ENCODE measurements around the gene SYNC. TPM values are rescaled to one million over a fixed set of nuclear protein-coding genes. Genes with fewer than 3 reads are reported as not detected.
A peak's percentile ranks its signal among the peaks of the same experiment; 100 is the strongest.

SYNC gene
- total and polyA plus RNA-seq, 10 of the 15 experiments (the other 5 are each of a cell fraction or from before 2014, with no cell fraction given): 0.04 to 0.12 (median 0.05) TPM; not detected in 7

- H3K27ac ChIP-seq (ENCODE audit: control insufficient read depth, insufficient read depth): no peak overlapping the region
- POLR2A ChIA-PET: no interaction called here
- DNase-seq (ENCODE audit: low read depth, low spot score) (no peak), FAIRE-seq (no peak), ATAC-seq (no peak)
- no peak overlapping the region for H3K4me2 ChIP-seq (ENCODE audit: control insufficient read depth, insufficient read depth)
- no peaks in the 10 kb centered on the region for H3K9me3 ChIP-seq (replicated peaks; ENCODE audit: control insufficient read depth, insufficient read depth, low read length)
- H3K79me2 ChIP-seq (ENCODE audit: control insufficient read depth, insufficient read depth, low read length): no peaks in the 10 kb centered on the region; the same call in none of the 2 replicates
- no peak overlapping the region for H2AFZ ChIP-seq (ENCODE audit: control insufficient read depth, low read depth, low read length)
- no peak for TF ChIP-seq CHD1 (IDR thresholded peaks at IDR 0.05; ENCODE audit: low read depth, low read length)
- no peak for TF ChIP-seq KAT2A (conservative IDR thresholded peaks at IDR 0.05; ENCODE audit: control insufficient read depth, low read depth, low read length)
- no peak for TF ChIP-seq ZNF687 (IDR thresholded peaks at IDR 0.05)
- no peak for TF ChIP-seq NFYB (IDR thresholded peaks at IDR 0.05; ENCODE audit: insufficient read depth, low read depth, low read length)
- no peak for TF ChIP-seq NBN (IDR thresholded peaks at IDR 0.05)
- TF ChIP-seq GATAD2B (conservative IDR thresholded peaks at IDR 0.05; ENCODE audit: low read depth): no peak
- TF ChIP-seq ESRRA (IDR thresholded peaks at IDR 0.05; ENCODE audit: low read length): no peak
- no peak for TF ChIP-seq POU2F2 (IDR thresholded peaks at IDR 0.05; ENCODE audit: borderline replicate concordance, low read depth, low read length)
- no peak for TF ChIP-seq ASH2L (IDR thresholded peaks at IDR 0.05; ENCODE audit: borderline replicate concordance, low read depth)
- TF ChIP-seq SREBF1 (IDR thresholded peaks at IDR 0.05; ENCODE audit: low read length): no peak
- TF ChIP-seq RELB (IDR thresholded peaks at IDR 0.05; ENCODE audit: low read depth): no peak
- TF ChIP-seq BCL3 (IDR thresholded peaks at IDR 0.05; ENCODE audit: borderline replicate concordance, insufficient read depth, low read depth, low read length, poor library complexity, severe bottlenecking): no peak
- TF ChIP-seq RAD21 (IDR thresholded peaks at IDR 0.05; ENCODE audit: insufficient read depth, low read depth, low read length): no peak
- no peak for TF ChIP-seq PAX8 (IDR thresholded peaks at IDR 0.05)
- no peak for TF ChIP-seq USF2 (IDR thresholded peaks at IDR 0.05; ENCODE audit: borderline replicate concordance, low read depth, low read length)
- H3K9ac ChIP-seq (ENCODE audit: control insufficient read depth, insufficient read depth, low read length): no peak overlapping the region
- CTCF ChIA-PET: interaction anchor here (1.1 kb wide), 1 partner anchor 12 kb away, joined by 3 read pairs; no protein-coding TSS in a partner anchor
- peaks cover 2 to 37% of the 10 kb centered on the region in 2 experiments for H3K36me3 ChIP-seq (ENCODE audit: control insufficient read depth in 2 of 2, insufficient read depth in 2 of 2, low read length in 1 of 2)
- in situ Hi-C loops (cut with MboI): no loop called here
- intact Hi-C loops (cut with micrococcal nuclease; ENCODE audit: unreplicated experiment): no loop called here
- H4K20me1 ChIP-seq (ENCODE audit: control insufficient read depth, insufficient read depth): no peaks in the 10 kb centered on the region
- RAD21 ChIA-PET (ENCODE audit: unreplicated experiment): interaction anchor here (0.6 kb wide), 1 partner anchor 209 kb away, joined by 3 read pairs; no protein-coding TSS in a partner anchor
- no peak overlapping the region for H3K4me3 ChIP-seq
- WGBS (ENCODE audit: insufficient coverage, insufficient replicate concordance, low lambda C conversion rate, missing lambda C conversion rate): 99% methylated on average over 12 of the region's 12 CpGs
- H3K27me3 ChIP-seq (replicated peaks in 1 of 2; ENCODE audit: control insufficient read depth in 2 of 2, insufficient read depth in 2 of 2, low read length in 1 of 2): no peaks in the 10 kb centered on the region
- no peaks in the 10 kb centered on the region for H3K4me1 ChIP-seq (ENCODE audit: control insufficient read depth, insufficient read depth, low read length)
- SMC1A ChIA-PET (ENCODE audit: uncharacterized antibody, unreplicated experiment): no interaction called here
- BruUV-seq (replicated peaks): TSS peak; percentile 23
These were observed 35.5 kb downstream of the SYNC start for GRCh38 chr1:32666901-32667566.

All from GM12878 (cell line).